GM12892 (cell line): ENCODE measurements around the gene PIP4K2B.
A peak's percentile ranks its signal among the peaks of the same experiment; 100 is the strongest.

ENCODE experiments used
- DNase-seq: peaks from one replicate; pipeline ENCODE4 v3.0.0; 2011; ENCODE audit not compliant: insufficient read length
- FAIRE-seq: peaks from 2 replicates; lab custom pipeline; 2011; peaks lifted over from hg19 to GRCh38; lab: Jason Lieb, UNC
- POLR2A ChIP-seq: IDR thresholded peaks from 2 replicates; pipeline ENCODE4 v1.6.1; 2011; ENCODE audit warnings: low read depth, low read length, control low read depth
- POLR2AphosphoS5 ChIP-seq: IDR thresholded peaks from 2 replicates; pipeline ENCODE4 v1.6.1; 2011; ENCODE audit warnings: low read depth, low read length, control low read depth
- TAF1 ChIP-seq: IDR thresholded peaks from 2 replicates; pipeline ENCODE4 v1.6.1; 2011; ENCODE audit warnings: low read depth, mild to moderate bottlenecking, control low read depth, low read length, borderline replicate concordance

Gene PIP4K2B

DNA sequence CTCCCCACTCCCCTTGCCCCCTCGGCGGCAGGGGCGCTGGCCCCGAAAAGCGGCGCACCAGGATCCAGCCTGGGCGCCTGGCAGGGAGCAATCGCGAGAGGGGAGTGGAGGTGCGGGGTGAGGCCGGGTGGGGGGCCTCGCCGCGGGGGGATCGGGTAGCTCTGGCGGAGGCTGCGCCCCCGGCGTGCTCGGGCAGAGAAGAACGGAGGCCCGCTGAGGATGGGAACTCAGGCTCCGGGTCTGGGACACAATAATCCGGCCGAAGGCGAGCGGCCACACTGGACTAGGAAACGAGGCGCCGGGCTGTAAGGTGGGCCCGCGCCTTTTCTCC, 50.5 kb downstream of the PIP4K2B start:
- DNase-seq (no peak), FAIRE-seq (no peak)
- TF ChIP-seq POLR2AphosphoS5 (no peak), POLR2A (no peak)

DNA sequence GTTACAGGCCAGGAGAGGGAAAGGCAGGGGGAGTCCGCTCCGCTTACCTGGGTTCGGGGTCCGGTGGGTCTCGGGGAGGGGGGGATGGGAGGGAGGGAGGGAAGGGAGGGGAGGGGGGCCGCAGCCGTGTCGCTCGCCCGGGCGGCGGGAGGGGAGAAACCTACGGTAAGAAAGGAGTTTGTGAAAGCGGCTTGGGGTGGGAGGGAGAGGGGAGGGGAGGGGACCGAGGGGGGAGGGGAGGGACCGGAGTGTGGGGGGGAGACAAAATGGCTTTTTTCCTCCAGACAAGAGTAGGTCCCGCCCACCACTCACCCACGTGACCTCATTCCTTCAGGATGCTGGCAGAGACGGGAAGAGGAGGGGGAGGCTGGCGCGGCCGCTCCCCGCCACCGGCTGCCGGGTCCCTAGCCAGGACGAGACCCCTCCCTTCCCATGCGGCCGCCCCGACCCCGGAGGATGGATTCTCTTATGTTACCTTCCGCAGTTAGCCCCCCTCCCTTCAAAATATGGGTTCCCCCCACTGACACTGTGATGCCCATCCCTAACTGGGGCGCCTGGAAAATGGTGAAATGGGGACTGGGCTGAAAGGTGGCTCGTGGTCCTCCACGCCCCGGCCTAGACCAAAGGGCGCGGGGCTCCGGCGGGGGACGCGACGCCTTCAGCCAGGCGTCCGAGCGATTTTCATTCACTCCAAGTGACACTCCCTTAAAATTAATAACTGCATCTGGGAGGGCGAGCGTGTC, 51.0 kb downstream of the PIP4K2B start, which contains the start of gene PCGF2:
PCGF2 (minus strand) TSS at position 188 of the 743 bp plus-strand sequence. CDS start 7,934 bp downstream, outside the sequence.
- TF ChIP-seq TAF1 (no peak), POLR2A (no peak), POLR2AphosphoS5 (no peak)
- no peak for FAIRE-seq
- DNase-seq = no peak

DNA sequence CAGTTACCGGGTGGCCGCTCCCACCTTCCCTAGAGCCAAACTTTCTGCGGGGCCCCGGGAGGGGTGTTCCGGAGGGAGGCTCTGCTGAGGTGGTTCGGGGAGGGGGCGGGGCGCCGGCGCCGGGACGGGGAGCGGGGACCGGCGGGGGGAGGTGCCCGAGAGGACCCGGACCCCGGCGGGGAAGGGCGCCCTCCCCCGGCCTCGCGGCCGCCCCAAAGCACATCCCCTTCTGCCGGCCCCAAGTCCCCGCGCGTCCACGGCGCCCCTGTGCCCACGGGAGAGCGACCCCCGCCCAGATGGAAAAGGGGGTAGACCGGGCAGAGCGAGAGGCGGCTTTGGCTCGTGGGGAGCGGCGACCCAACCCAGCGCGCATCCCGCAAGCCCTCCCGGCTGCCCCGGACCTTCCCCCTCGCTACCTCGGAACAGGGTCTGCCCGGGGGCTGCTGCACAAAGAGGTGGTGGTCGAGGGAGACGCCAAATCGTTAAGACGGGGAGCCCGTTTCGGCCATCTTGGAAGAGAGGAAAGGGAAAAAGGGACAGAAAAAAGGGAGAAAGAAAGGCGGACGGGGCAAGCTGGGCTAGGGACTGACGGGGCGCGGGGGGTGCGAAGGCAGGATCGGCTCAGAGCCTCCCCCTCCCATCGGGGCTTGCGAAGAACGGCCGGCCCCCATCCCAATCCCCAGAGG, 51.8 kb downstream of the PIP4K2B start:
- TF ChIP-seq TAF1 (no peak), POLR2A (no peak), POLR2AphosphoS5 (no peak)
- DNase-seq (peak; percentile 43), FAIRE-seq (no peak)

- TF ChIP-seq TAF1 = no peak
- TF ChIP-seq POLR2A = no peak
- no peak for TF ChIP-seq POLR2AphosphoS5
- FAIRE-seq (no peak), DNase-seq (no peak)
Observed at GRCh38 chr17:38746849-38747462, 52.4 kb downstream of the PIP4K2B start.

- no peak for TF ChIP-seq POLR2AphosphoS5
- no peak for TF ChIP-seq TAF1
- no peak for TF ChIP-seq POLR2A
- DNase-seq = no peak
- FAIRE-seq = no peak
Observed at GRCh38 chr17:38746004-38746848, 53.1 kb downstream of the PIP4K2B start.

GRCh38 chr17:38745545-38745944, 53.8 kb downstream of the PIP4K2B start:
- no peak for DNase-seq
- FAIRE-seq = no peak
- TF ChIP-seq POLR2A (no peak), TAF1 (no peak), POLR2AphosphoS5 (no peak)

DNA sequence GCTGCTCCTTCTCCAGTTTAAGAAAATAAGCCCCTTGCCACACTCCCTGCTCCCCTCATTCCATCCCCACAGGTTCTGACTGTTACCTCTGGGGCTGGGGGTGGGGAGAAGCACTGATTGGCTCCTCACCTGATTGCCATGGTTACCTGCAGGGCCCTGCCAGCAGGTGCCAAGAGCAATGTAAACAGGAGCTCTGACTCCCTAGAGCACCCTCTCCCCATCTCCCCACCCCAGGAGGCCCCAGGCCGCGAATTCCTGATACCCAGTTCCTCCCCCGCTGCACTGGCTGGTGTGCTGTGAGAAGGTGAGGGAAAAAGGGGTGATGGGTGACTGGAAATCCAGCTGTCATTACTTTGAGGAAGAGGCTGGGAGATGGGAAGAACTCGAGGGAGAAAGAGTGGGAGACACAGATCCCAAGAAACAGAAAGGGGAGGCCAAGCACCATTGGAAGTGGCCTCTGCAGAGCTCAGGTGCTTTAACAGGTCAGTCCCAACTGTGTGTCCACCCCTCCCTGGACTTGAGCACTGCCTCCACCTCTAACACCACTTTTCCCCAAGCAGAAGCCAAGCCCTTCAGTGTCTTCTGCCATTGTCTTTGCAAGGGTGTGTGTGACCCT, 55.7 kb downstream of the PIP4K2B start:
- no peak for FAIRE-seq
- DNase-seq = no peak
- no peak for TF ChIP-seq TAF1
- TF ChIP-seq POLR2AphosphoS5 = no peak
- TF ChIP-seq POLR2A = no peak

DNA sequence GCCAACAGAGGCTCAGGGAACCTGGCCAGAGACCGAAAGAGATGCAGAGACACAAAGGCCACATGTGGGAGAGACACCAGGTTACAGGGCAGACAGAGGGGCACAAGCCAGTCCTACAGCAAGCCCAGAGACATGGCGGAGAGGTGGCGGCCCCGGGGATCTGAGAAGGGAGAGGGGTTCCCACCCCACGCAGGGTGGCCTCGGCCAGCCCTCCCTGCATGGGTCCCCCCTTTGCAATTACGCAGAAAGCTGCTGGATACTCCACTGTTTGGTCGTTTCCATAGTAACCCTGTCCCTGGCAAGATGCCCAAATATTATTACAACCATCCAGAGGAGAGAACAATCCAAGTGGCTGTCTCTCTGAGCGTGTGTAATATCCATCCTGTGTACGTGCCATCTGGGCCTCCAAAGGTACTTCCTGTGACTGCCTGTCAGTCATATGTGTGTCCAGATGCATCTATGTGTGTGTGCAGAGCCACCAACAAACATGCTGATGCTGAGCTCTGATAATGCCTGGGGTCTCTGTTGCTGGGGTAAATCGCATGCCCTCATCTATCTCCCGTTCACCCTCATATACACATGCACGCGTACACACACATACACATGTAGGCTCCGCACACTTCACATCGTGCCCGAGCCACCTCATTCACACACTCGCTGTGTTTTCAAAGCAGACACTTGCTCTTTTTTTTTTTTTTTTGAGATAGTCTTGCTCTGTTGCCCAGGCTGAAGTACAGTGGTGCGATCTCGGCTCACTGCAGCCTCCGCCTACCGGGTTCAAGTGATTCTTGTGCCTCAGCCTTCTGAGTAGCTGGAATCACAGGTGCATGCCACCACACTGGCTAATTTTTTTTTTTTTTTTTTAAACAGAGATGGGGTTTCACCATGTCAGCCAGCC, 56.7 kb downstream of the PIP4K2B start:
- DNase-seq (no peak), FAIRE-seq (no peak)
- TF ChIP-seq POLR2AphosphoS5 (no peak), POLR2A (no peak), TAF1 (no peak)

- TF ChIP-seq POLR2A (no peak), POLR2AphosphoS5 (no peak), TAF1 (no peak)
- DNase-seq (no peak), FAIRE-seq (no peak)
Observed at GRCh38 chr17:38741921-38742410, 57.4 kb downstream of the PIP4K2B start.

DNA sequence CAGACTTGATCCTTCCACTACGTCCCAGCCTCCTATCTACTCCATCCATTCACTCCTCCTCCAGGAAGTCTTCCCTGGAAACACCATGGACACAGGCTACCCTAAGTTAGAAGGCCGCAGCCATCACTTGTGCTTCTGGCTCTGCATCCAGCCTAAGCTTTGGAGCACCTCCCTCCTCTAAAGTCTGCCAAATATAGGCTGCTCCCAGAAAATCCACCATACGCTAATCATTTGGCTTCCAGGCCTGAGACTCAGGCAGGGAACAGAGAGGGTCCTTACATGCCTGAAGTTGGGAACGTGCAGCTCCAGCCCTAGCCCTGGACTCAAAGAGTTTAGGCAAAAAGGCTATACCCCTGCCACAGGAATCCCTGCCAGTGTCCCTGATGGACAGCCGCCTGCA, 57.9 kb downstream of the PIP4K2B start:
- TF ChIP-seq POLR2AphosphoS5 (no peak), POLR2A (no peak), TAF1 (no peak)
- DNase-seq (no peak), FAIRE-seq (no peak)
